A549 (cell line): ENCODE measurements around the gene SMIM33. TPM values are rescaled to one million over a fixed set of nuclear protein-coding genes. Genes with fewer than 3 reads are reported as not detected.
"Not testable (repeated sequence)": the region's sequence is repeated elsewhere in the genome, so short reads cannot be mapped to it uniquely, and the experiment has no call there.

Experiments used
- ATAC-seq, 2 experiments: fragments of 200-7000 bp in 1 of 2; fragments of >200 bp in 1 of 2; cut with Nextera tagmentation in 1 of 2; cut with Tn5 transposase in 1 of 2; 3 replicates each; pipeline versions ENCODE4 v1.8.0 to v1.9.1; 2018 to 2020; ENCODE audit warnings: mild to moderate bottlenecking in 1 of 2, moderate library complexity in 1 of 2
- CTCF ChIA-PET: fragments of 300-600 bp; sonication (Branson Sonifier 250); formaldehyde crosslinking; extraction: SDS; loops from one replicate; lab custom pipeline; 2021; ENCODE audit warnings: antibody characterized with exemption, inconsistent platforms; lab: Yijun Ruan, JAX
- POLR2A ChIA-PET: fragments of 350-600 bp; formaldehyde crosslinking; extraction: SDS; loops from one replicate; lab custom pipeline; 2021; ENCODE audit warnings: antibody characterized with exemption, inconsistent platforms; lab: Yijun Ruan, JAX
- DNase-seq, 2 experiments: peaks; one replicate each; pipeline versions ENCODE4 v3.0.0 to v3.0.0-alpha.2; 2011 to 2016; ENCODE audit warnings: low read depth in 1 of 2, low spot score in 1 of 2
- FAIRE-seq: peaks from 2 replicates; lab custom pipeline; 2011; peaks lifted over from hg19 to GRCh38; lab: Jason Lieb, UNC
- H3K27ac ChIP-seq, 2 experiments: fragments of >200 bp; sonication (Bioruptor Twin); formaldehyde crosslinking; 3 replicates each; pipeline ENCODE4 v1.5.1; 2016 to 2017
- H3K4me1 ChIP-seq: fragments of >200 bp; sonication (Bioruptor Twin); formaldehyde crosslinking; 3 replicates; pipeline ENCODE4 v1.6.1; 2016
- H3K4me2 ChIP-seq: fragments of >200 bp; sonication (Bioruptor Twin); formaldehyde crosslinking; 3 replicates; pipeline ENCODE4 v1.6.1; 2016
- H3K4me3 ChIP-seq: fragments of >200 bp; sonication (Bioruptor Twin); formaldehyde crosslinking; 3 replicates; pipeline ENCODE4 v1.5.1; 2016
- H3K9me3 ChIP-seq: fragments of >200 bp; sonication (Bioruptor Twin); formaldehyde crosslinking; 3 replicates; pipeline ENCODE4 v1.6.1; 2016
- ATOH8 ChIP-seq: fragments of 250-450 bp; sonication (Bioruptor Pico); IDR thresholded peaks from 2 replicates; pipeline ENCODE4 v1.5.0; 2020; ENCODE audit warnings: low read depth, mild to moderate bottlenecking, moderate library complexity
- BCL3 ChIP-seq: fragments of >200 bp; sonication (Bioruptor Twin); formaldehyde crosslinking; IDR thresholded peaks from 3 replicates; pipeline ENCODE4 v1.6.1; 2016
- CBX8 ChIP-seq: fragments of 200-600 bp; sonication (generic); IDR thresholded peaks from 2 replicates; pipeline ENCODE4 v1.6.1; 2016
- CEBPB ChIP-seq, 2 experiments: fragments of >200 bp in 1 of 2; sonication (Bioruptor Twin) in 1 of 2; formaldehyde crosslinking in 1 of 2; IDR thresholded peaks; 2 replicates each; pipeline ENCODE4 v1.6.1; 2012 to 2016
- CHD2 ChIP-seq: fragments of 150-350 bp; IDR thresholded peaks from 2 replicates; pipeline ENCODE4 v1.6.1; 2014; ENCODE audit warnings: low read length; ENCODE audit not compliant: partially characterized antibody
- CTCF ChIP-seq: fragments of >200 bp; sonication (Bioruptor Twin); formaldehyde crosslinking; IDR thresholded peaks from 3 replicates; pipeline ENCODE4 v1.5.1; 2016
- E2F6 ChIP-seq: IDR thresholded peaks from 2 replicates; pipeline ENCODE4 v1.6.1; 2012; ENCODE audit warnings: low read depth, borderline replicate concordance
- EHF ChIP-seq: fragments of 250-450 bp; sonication (Bioruptor Pico); IDR thresholded peaks from 2 replicates; pipeline ENCODE4 v1.5.0; 2020; ENCODE audit warnings: mild to moderate bottlenecking
- EHMT2 ChIP-seq: fragments of 200-600 bp; sonication (generic); IDR thresholded peaks from 2 replicates; pipeline ENCODE4 v1.6.1; 2016; ENCODE audit warnings: antibody characterized with exemption, low read depth, mild to moderate bottlenecking, moderate library complexity
- FOXS1 ChIP-seq: fragments of 250-450 bp; sonication (Bioruptor Pico); IDR thresholded peaks from 2 replicates; pipeline ENCODE4 v1.5.0; 2020; ENCODE audit warnings: mild to moderate bottlenecking, moderate library complexity
- HEYL ChIP-seq: fragments of 250-450 bp; sonication (Bioruptor Pico); IDR thresholded peaks from 2 replicates; pipeline ENCODE4 v1.8.0; 2021; ENCODE audit warnings: mild to moderate bottlenecking, moderate library complexity
- HOXB5 ChIP-seq: fragments of 250-450 bp; sonication (Bioruptor Pico); IDR thresholded peaks from 2 replicates; pipeline ENCODE4 v1.5.0; 2020; ENCODE audit warnings: mild to moderate bottlenecking, moderate library complexity
- KDM1A ChIP-seq: fragments of 200-600 bp; sonication (generic); IDR thresholded peaks from 2 replicates; pipeline ENCODE4 v1.6.1; 2016; ENCODE audit warnings: low read depth, mild to moderate bottlenecking
- MAZ ChIP-seq: fragments of 150-350 bp; IDR thresholded peaks from 2 replicates; pipeline ENCODE4 v1.6.1; 2014; ENCODE audit warnings: antibody characterized with exemption, low read depth, low read length, borderline replicate concordance
- MYC ChIP-seq: IDR thresholded peaks from 2 replicates; pipeline ENCODE4 v1.6.1; 2012; ENCODE audit warnings: mild to moderate bottlenecking, inconsistent platforms, low read length, improper control_type of control experiment, borderline replicate concordance
- NPAS2 ChIP-seq: fragments of 250-450 bp; sonication (Bioruptor Pico); IDR thresholded peaks from 2 replicates; pipeline ENCODE4 v1.8.0; 2022; ENCODE audit warnings: mild to moderate bottlenecking, moderate library complexity, borderline replicate concordance
- POLR2AphosphoS2 ChIP-seq: conservative IDR thresholded peaks from 2 replicates; pipeline ENCODE4 v1.6.1; 2012; ENCODE audit warnings: low read length, improper control_type of control experiment, inconsistent platforms
- RFX5 ChIP-seq: fragments of 450-650 bp; IDR thresholded peaks from 2 replicates; pipeline ENCODE4 v1.7.1; 2014; ENCODE audit warnings: antibody characterized with exemption, mild to moderate bottlenecking, moderate library complexity
- TFCP2L1 ChIP-seq: fragments of 250-450 bp; sonication (Bioruptor Pico); IDR thresholded peaks from 2 replicates; pipeline ENCODE4 v1.5.0; 2021; ENCODE audit warnings: mild to moderate bottlenecking
- ZNF302 ChIP-seq: fragments of 250-450 bp; sonication (Bioruptor Pico); IDR thresholded peaks from 2 replicates; pipeline ENCODE4 v1.9.0; 2021; ENCODE audit warnings: inconsistent platforms, mild to moderate bottlenecking, moderate library complexity
- WGBS: methylation state at CpG from one replicate; pipeline ENCODE4 v1.1.6; 2017; ENCODE audit errors: missing lambda C conversion rate; 5-methylcytosine and 5-hydroxymethylcytosine counted together
- polyA plus RNA-seq, 4 experiments: library from polyadenylated mRNA; depleted of rRNA in 3 of 4; stranded (reverse); fragments of >200 nt; fragmentation: RNase III in 1 of 4; extraction: RNeasy Plus Mini Kit Qiagen cat#74134 plus additional on column Dnase treatment in 1 of 4; gene quantifications; 2 replicates in 3 of 4; 3 replicates in 1 of 4; pipeline ENCODE4 v1.2.3, GENCODE V29; 2011 to 2017

SMIM33 gene
- polyA plus RNA-seq, 2 of the 4 experiments (the other 2 are of a cell fraction), result not detected

GRCh38 chr5:139473565-139473964 is 2.8 kb downstream of the SMIM33 start (continued):
- no peak for TF ChIP-seq TFCP2L1 (CRISPR knock-in tag)

- H3K4me3 ChIP-seq, result no peak overlapping the region
- no peaks in the 10 kb centered on the region for H3K9me3 ChIP-seq
- DNase-seq (no peak), ATAC-seq (no peak), FAIRE-seq (no peak)
- H3K4me1 ChIP-seq, result no peaks in the 10 kb centered on the region
- H3K27ac ChIP-seq, result no peak overlapping the region
- TF ChIP-seq MAZ, result no peak
- no peak for TF ChIP-seq KDM1A
- TF ChIP-seq E2F6, result no peak
- TF ChIP-seq HOXB5 (CRISPR knock-in tag), result no peak
- no peak for TF ChIP-seq RFX5
- peak; percentile 40 to 64; a peak in 3 of 4 replicates for TF ChIP-seq CEBPB (IDR thresholded peaks at IDR 0.05)
- no peak for TF ChIP-seq CBX8
- CTCF ChIA-PET, result interaction anchor here (1.0 kb wide), 1 partner anchor 53 kb away, joined by 4 read pairs; no protein-coding TSS in a partner anchor
- POLR2A ChIA-PET, result no interaction called here
- WGBS, result 68% methylated on average over 13 of the region's 13 CpGs
- no peak overlapping the region for H3K4me2 ChIP-seq
Observed at GRCh38 chr5:139474890-139475791, 4.3 kb downstream of the SMIM33 start.

DNA sequence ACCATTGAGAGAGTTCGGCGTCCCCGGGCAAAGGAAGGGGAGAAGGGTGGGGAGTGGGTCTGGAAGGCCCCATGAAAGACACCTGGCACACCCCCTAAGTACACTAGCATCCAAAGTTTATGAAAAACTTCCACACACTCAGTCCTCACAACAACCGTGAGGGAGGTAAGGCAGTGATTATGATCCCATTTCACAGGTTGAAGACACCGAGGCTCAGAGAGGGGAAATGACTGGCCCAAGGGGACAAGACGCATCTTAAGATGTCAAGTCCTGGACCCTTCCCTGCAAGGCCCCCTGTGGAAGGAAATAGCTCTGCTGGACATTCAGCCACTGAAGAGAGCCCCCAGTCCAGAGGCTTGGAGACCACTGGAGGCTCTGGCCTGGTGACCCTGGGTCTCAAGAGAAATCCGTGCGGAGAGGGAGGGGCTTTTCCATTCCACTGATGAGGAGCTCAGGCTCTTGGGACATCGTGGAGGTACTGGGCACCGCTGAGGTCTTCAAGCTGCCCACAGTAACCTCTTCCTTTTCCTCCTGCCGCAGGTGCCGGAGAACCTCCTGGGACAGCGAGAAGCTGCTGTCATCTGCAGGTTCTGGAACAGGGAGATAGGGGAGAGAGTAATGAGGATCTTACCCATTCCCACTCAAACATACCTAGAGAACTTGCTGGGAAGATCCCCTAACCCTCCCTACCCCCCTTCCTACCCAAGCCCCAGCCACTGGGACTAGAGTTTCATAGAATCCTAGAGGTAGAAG is 5.2 kb downstream of the SMIM33 start:
- no peak for FAIRE-seq
- POLR2A ChIA-PET, result no interaction called here
- no peak for DNase-seq
- TF ChIP-seq POLR2AphosphoS2 (no peak), NPAS2 (CRISPR knock-in tag) (no peak), FOXS1 (CRISPR knock-in tag) (no peak), E2F6 (no peak), HEYL (CRISPR knock-in tag) (no peak), ZNF302 (CRISPR knock-in tag) (no peak), ATOH8 (no peak), EHF (no peak), MYC (no peak), HOXB5 (CRISPR knock-in tag) (no peak), CHD2 (no peak), CTCF (no peak), BCL3 (no peak), RFX5 (no peak), EHMT2 (no peak)
- TF ChIP-seq, all 56 proteins: peak for 0
- Histone ChIP-seq H3K27ac (no peak overlapping the region), H3K4me3 (no peak overlapping the region), H3K4me1 (no peaks in the 10 kb centered on the region), H3K4me2 (no peak overlapping the region), H3K9me3 (no peaks in the 10 kb centered on the region)
- WGBS, result 79% methylated on average over 13 of the region's 13 CpGs
- no peak for ATAC-seq
- CTCF ChIA-PET, result interaction anchor here (0.7 kb wide), 1 partner anchor 62 kb away, joined by 3 read pairs; no protein-coding TSS in a partner anchor

DNA sequence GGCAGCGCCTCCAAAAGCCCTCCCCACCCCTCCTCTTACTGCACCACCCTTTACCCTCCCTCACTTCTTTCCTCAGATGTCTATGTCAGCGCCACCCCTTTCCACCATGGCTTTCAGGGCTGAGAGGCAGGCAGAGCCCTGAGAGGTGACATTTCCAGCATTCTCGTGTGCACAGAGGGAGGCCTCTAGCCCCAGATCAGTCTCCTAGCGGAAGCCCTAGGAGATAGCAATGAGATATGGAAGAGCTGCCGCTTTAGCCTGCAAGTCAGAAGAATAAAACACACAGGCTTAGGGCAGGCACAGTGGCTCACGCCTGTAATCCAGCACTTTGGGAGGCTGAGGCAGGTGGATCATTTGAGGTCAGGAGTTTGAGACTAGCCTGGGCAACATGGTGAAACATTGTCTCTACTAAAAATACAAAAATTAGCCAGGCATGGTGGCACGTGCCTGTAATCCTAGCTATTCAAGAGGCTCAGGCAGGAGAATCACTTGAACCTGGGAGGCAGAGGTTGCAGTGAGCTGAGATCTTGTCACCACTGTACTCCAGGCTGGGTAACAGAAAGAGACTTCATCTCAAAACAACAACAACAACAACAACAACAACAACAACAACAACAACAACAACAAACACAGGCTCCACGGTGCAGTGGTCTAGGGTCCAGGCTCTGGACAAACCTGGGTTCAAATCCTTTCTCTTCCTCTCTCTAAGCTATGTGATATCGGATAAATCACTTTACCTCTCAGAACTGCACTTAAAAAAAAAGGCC is 8.0 kb downstream of the SMIM33 start:
- not testable (repeated sequence) for H3K4me2 ChIP-seq, H3K27ac ChIP-seq, FAIRE-seq, ATAC-seq, H3K4me1 ChIP-seq, H3K9me3 ChIP-seq, DNase-seq, H3K4me3 ChIP-seq
- ChIA-PET POLR2A (interaction anchor here (0.6 kb wide), 1 partner anchor 15 kb away, joined by 3 read pairs; no protein-coding TSS in a partner anchor), CTCF (interaction anchor here (0.8 to 1.0 kb wide), 2 partner anchors 9 to 57 kb away, joined by 3 read pairs; partner anchors contain the start of gene SMIM33)
- WGBS, result 65% methylated on average over 9 of the region's 9 CpGs
